ENCODE data around the gene CREB5.

Gene CREB5

DNA sequence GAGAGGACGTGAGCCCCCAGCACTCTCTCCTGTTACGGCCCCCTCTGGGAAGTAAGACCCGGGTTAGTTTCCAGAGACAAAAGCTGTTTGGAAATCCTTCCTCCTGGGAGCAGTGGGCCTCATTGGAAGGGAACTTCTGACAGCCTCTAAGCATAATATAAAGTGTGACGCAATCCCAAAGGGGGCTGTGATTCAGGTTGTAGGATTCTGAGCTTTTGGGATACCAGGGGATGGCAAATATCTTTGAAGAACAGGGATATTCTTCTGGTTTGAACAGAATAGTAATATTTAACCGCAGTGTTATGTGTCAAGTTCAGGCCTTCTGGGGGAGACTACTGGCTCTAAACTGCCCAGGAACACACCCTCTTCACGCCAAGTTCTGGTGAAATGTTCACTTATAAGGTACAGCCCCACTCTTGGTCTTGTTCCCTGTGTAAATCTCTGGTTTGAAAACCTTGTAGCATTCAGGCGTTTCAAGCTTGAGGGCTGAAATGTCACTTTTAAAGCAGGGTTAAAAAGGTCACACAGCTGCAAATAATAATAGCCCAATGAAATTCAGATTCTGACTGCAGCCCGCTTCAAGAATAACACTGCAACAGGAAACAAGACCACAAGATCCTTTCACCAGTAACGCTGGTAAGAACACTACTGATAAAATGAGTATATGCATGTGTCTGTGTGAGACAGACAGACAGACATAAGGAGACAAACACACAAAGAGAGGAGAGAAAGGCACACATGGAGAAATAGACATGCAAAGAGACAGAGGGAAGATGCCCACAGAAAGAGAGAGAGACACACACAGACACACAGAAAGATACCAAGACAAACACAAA, 69.0 kb downstream of the CREB5 start:
- no peak for DNase-seq
- no peak overlapping the region for H3K27ac ChIP-seq
- H3K4me3 ChIP-seq (ENCODE audit: low read depth, low read length): no peak overlapping the region
- peaks cover 65% of the 10 kb centered on the region for H3K27me3 ChIP-seq (ENCODE audit: insufficient read depth, low read depth, severe bottlenecking)
- TF ChIP-seq, protein P1, sequence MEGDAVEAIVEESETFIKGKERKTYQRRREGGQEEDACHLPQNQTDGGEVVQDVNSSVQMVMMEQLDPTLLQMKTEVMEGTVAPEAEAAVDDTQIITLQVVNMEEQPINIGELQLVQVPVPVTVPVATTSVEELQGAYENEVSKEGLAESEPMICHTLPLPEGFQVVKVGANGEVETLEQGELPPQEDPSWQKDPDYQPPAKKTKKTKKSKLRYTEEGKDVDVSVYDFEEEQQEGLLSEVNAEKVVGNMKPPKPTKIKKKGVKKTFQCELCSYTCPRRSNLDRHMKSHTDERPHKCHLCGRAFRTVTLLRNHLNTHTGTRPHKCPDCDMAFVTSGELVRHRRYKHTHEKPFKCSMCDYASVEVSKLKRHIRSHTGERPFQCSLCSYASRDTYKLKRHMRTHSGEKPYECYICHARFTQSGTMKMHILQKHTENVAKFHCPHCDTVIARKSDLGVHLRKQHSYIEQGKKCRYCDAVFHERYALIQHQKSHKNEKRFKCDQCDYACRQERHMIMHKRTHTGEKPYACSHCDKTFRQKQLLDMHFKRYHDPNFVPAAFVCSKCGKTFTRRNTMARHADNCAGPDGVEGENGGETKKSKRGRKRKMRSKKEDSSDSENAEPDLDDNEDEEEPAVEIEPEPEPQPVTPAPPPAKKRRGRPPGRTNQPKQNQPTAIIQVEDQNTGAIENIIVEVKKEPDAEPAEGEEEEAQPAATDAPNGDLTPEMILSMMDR (IDR thresholded peaks at IDR 0.05; ENCODE audit: low read depth, low read length): no peak
- no peaks in the 10 kb centered on the region for H3K36me3 ChIP-seq
- no peaks in the 10 kb centered on the region for H3K9me3 ChIP-seq (ENCODE audit: severe bottlenecking)

DNA sequence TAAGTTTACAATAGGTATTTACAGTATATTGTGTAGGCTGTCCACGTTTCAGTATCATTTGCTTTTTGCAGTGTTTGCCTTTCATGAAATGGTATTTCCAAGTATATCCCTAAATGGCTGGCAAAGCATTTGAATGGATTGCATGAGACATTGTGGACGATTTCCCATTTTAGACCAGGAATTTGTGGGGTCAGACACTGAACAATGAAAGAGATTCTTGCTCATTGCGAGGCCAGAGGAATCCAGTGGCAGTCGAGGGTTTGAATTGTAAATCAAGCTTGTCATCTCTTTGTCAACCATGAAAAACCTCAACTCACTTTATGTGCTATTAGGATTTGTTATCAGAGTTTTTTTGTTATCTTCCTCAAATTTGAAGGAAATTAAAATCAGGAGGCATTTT, 70.8 kb downstream of the CREB5 start:
- Histone ChIP-seq H3K36me3 (no peaks in the 10 kb centered on the region), H3K27me3 (ENCODE audit: insufficient read depth, low read depth, severe bottlenecking) (peaks cover 50% of the 10 kb centered on the region), H3K9me3 (ENCODE audit: severe bottlenecking) (no peaks in the 10 kb centered on the region), H3K27ac (no peak overlapping the region), H3K4me3 (ENCODE audit: low read depth, low read length) (no peak overlapping the region)
- no peak for DNase-seq
- TF ChIP-seq, protein P1 (IDR thresholded peaks at IDR 0.05; ENCODE audit: low read depth, low read length): no peak

DNA sequence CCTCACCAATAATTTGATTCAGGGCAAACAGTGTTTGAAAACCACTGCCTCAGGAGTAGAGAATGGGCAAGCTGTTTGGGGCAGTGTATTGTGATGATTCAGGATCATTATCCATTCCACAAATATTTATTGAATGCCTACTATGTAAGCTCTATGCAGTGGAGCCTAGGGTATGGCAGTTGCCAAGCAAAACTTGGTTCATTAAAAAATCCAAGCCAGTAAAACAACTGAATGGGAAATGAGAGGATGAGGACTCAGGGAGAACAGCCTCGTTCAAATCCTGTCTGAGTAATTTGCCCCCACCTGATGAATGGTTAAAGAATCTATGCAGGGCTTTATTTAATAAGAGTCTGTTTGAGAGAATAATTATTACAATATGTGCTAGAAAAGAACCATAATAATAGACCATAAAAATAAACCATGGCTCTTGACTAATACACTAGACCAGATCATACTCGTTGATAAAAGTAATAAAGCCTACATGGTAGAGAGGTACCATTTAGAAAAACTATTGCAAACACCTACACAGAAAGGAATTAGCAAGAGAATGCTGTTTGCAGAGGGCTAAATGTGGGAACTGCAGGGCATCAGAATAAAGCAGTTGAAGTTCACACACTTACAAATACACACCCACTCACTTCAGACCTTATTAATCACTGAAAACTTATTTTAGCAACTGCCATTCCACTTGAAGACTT, 71.7 kb downstream of the CREB5 start:
- peaks cover 45% of the 10 kb centered on the region for H3K27me3 ChIP-seq (ENCODE audit: insufficient read depth, low read depth, severe bottlenecking)
- H3K4me3 ChIP-seq (ENCODE audit: low read depth, low read length): no peak overlapping the region
- H3K27ac ChIP-seq: no peak overlapping the region
- no peaks in the 10 kb centered on the region for H3K36me3 ChIP-seq
- no peak for DNase-seq
- TF ChIP-seq, protein P1 (IDR thresholded peaks at IDR 0.05; ENCODE audit: low read depth, low read length): no peak
- H3K9me3 ChIP-seq (ENCODE audit: severe bottlenecking): no peaks in the 10 kb centered on the region

DNA sequence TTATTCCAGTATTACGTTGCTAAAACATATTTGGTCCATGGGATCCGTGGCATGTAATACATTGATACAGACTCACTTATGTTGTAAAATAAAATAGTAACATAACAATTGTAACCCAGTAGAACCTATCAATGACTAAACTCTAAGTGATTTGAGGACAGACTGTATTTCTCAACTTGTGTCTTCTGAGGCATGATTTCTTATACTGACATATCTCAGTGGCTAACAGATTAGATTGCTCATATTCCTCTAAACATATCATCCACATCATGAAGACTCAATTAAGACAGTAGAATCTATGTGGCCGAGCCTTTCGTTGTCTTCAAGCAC, 72.3 kb downstream of the CREB5 start:
- H3K36me3 ChIP-seq: no peaks in the 10 kb centered on the region
- DNase-seq: no peak
- H3K4me3 ChIP-seq (ENCODE audit: low read depth, low read length): no peak overlapping the region
- H3K27me3 ChIP-seq (ENCODE audit: insufficient read depth, low read depth, severe bottlenecking): peaks cover 42% of the 10 kb centered on the region
- TF ChIP-seq, protein P1 (IDR thresholded peaks at IDR 0.05; ENCODE audit: low read depth, low read length): no peak
- no peak overlapping the region for H3K27ac ChIP-seq
- no peaks in the 10 kb centered on the region for H3K9me3 ChIP-seq (ENCODE audit: severe bottlenecking)

DNA sequence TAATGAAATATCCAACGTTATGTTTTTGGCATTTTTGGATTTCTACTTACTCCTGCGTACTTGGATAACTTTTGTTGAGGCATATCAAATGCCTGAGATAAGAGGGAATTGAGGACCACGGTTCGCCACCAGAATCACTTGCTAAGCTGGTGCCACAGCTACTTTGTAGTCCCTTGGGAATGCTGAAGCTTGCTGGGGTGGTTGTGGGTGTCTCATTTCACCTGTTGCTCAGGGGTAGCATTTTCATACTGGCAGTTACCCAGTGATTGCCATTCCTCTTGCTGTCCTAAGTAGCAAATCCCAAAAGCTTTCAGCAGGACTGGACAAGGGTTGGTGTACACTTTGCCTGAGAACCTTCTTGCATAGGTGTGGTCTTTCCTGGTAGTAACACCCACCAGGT, 75.2 kb downstream of the CREB5 start:
- no peak overlapping the region for H3K4me3 ChIP-seq (ENCODE audit: low read depth, low read length)
- H3K27ac ChIP-seq: no peak overlapping the region
- no peak for DNase-seq
- TF ChIP-seq, protein P1 (IDR thresholded peaks at IDR 0.05; ENCODE audit: low read depth, low read length): no peak
- H3K9me3 ChIP-seq (ENCODE audit: severe bottlenecking): no peaks in the 10 kb centered on the region
- no peaks in the 10 kb centered on the region for H3K36me3 ChIP-seq
- peaks cover 31% of the 10 kb centered on the region for H3K27me3 ChIP-seq (ENCODE audit: insufficient read depth, low read depth, severe bottlenecking)
